Stimulated activated CD8-positive, alpha-beta memory T cell treated with anti-CD3 and anti-CD28 coated beads, Interleukin-15, amount 100 ng/mL, for 24 hours (primary cell): ENCODE data around the gene MALSU1.

Source experiments
- DNase-seq: peaks from one replicate; pipeline ENCODE4 v3.0.0-alpha.2; 2020; ENCODE audit warnings: low read depth

Gene MALSU1

GRCh38 chr7:23335621-23336020, 36.5 kb downstream of the MALSU1 start:
- DNase-seq, result no peak

- no peak for DNase-seq
Observed at GRCh38 chr7:23336086-23336485, 36.9 kb downstream of the MALSU1 start.

- DNase-seq, result no peak
Observed at GRCh38 chr7:23336799-23337283, 37.7 kb downstream of the MALSU1 start.

- DNase-seq, result no peak
Observed at GRCh38 chr7:23337374-23337773, 38.2 kb downstream of the MALSU1 start.

- no peak for DNase-seq
Observed at GRCh38 chr7:23338439-23338838, 39.3 kb downstream of the MALSU1 start.

GRCh38 chr7:23338863-23339262, 39.7 kb downstream of the MALSU1 start:
- DNase-seq, result no peak

- DNase-seq, result no peak
Observed at GRCh38 chr7:23341846-23342598, 42.9 kb downstream of the MALSU1 start.

GRCh38 chr7:23343102-23343501, 44.0 kb downstream of the MALSU1 start:
- no peak for DNase-seq

GRCh38 chr7:23343806-23344475, 44.8 kb downstream of the MALSU1 start:
- no peak for DNase-seq

- no peak for DNase-seq
Observed at GRCh38 chr7:23345601-23346000, 46.5 kb downstream of the MALSU1 start.

- no peak for DNase-seq
Observed at GRCh38 chr7:23346316-23346715, 47.2 kb downstream of the MALSU1 start.

GRCh38 chr7:23347033-23347681, 48.0 kb downstream of the MALSU1 start:
- DNase-seq, result no peak

- DNase-seq, result no peak
Observed at GRCh38 chr7:23347682-23348180, 48.6 kb downstream of the MALSU1 start.

GRCh38 chr7:23349484-23350157, 50.5 kb downstream of the MALSU1 start:
- DNase-seq, result no peak

GRCh38 chr7:23350466-23350865, 51.3 kb downstream of the MALSU1 start:
- DNase-seq, result no peak

- DNase-seq, result no peak
Observed at GRCh38 chr7:23353172-23353571, 54.0 kb downstream of the MALSU1 start.

- no peak for DNase-seq
Observed at GRCh38 chr7:23356168-23356567, 57.0 kb downstream of the MALSU1 start.

- DNase-seq, result no peak
Observed at GRCh38 chr7:23356726-23357125, 57.6 kb downstream of the MALSU1 start.

- no peak for DNase-seq
Observed at GRCh38 chr7:23357190-23358093, 58.3 kb downstream of the MALSU1 start.

- DNase-seq, result no peak
Observed at GRCh38 chr7:23358152-23358674, 59.1 kb downstream of the MALSU1 start.
